GM15510 (cell line): ENCODE data around the gene CARD10.

Source experiments
- POLR2A ChIP-seq: IDR thresholded peaks from 3 replicates; pipeline ENCODE4 v1.6.1; 2011; ENCODE audit warnings: borderline replicate concordance; ENCODE audit not compliant: insufficient read length; ENCODE audit errors: extremely low read depth

The CARD10 gene

DNA sequence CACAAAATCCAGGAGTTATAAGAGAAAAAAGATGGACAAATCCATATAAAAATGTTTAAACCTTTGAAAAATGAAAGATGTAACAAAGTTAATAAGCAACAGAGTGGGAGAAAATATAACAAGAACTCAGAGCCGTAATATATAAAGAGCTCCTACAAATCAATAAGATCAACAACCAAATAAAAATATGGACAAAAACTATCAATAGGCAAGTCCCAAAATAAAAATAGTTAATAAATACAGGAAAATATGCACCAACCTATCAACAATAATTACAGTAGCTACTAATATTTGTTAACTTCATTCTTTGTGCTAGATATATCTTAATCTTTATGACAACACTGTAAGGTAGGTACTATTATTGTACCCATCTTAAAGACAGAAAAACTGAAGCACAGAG lies 2.8 kb downstream of the CARD10 start:
- TF ChIP-seq POLR2A, result no peak

DNA sequence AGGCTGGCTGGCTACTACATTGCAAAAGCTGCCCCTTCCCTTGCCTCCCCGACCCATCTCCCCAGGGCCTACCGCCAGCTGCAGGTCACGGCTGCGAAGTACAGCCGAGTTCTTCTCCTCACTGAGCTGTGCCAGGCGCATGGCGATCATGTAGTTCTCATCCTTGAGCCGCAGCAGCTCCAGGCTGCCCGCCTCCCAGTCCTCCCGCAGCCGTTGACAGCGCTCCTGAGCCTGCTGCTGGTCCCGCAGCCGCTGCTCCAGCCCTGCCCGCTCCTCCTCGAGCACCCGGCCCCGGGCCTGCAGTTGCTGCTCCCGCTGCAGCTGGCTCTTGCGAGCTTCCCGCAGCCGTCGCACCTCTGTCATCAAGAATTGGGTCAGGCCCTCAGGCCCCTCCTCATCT lies 3.3 kb downstream of the CARD10 start:
- no peak for TF ChIP-seq POLR2A

DNA sequence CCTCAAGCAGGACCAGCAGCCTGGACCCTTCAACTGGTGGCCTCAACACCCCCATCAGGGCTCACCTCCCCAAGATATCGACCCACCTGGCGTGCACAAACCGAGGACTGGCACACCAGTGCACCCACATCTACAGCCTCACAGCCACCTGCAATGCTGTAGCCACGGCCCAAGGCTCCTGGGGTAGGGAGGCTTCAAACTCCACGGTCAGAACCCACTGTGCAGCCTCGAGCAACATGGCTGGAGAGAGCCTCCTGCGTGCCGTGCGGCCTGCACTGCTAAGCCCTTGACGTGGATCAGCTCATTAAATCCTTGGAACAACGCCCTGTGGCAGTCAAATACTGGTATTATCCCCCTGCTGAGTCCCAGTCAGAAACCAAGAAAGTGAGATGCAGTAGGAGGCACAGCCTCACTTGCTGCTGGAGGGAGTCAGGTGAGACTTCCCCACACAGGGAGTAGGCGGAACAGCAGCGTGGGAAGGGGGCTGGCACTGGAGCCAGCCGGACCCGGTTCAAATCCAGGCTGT lies 4.6 kb downstream of the CARD10 start:
- TF ChIP-seq POLR2A, result no peak

GRCh38 chr22:37511395-37512104 lies 7.7 kb downstream of the CARD10 start:
- TF ChIP-seq POLR2A, result no peak

GRCh38 chr22:37510091-37510490 lies 9.1 kb downstream of the CARD10 start:
- no peak for TF ChIP-seq POLR2A

DNA sequence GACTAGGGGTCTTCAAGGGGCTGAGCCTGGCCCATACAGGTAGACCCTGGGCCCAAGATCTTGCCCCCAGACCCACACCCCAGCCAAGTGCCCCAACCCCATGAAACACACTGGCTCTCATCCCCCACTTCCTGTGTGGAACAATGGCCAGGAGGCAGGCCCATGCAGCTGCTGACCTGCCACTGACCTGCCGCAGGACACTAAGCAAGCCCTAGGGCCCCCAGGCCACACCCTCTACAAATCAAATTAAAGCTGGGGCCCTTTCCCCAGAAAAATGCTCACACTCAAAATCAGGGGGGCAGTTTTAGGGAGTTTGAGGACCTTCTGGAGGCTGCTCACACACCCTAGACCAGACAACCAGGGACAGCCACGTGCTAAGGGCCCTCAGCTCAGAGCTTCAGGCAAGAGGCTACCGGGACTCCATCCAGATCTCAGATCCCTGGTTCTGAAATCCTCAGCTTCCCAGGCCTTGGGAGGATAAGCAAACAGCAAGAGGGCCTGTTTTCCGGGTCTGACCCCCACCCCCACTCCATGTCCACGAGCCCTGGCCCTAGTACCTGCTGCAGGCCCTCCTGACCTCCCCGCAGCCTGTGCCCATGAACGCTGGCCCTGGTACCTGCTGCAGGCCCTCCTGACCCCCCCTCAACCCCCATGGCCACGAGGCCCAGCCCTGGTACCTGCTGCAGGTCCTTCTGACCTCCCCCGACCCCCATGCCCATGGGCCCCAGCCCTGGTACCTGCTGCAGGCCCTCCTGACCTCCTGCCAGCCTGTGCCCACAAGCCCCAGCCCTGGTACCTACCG lies 10.0 kb downstream of the CARD10 start:
- TF ChIP-seq POLR2A, result no peak

DNA sequence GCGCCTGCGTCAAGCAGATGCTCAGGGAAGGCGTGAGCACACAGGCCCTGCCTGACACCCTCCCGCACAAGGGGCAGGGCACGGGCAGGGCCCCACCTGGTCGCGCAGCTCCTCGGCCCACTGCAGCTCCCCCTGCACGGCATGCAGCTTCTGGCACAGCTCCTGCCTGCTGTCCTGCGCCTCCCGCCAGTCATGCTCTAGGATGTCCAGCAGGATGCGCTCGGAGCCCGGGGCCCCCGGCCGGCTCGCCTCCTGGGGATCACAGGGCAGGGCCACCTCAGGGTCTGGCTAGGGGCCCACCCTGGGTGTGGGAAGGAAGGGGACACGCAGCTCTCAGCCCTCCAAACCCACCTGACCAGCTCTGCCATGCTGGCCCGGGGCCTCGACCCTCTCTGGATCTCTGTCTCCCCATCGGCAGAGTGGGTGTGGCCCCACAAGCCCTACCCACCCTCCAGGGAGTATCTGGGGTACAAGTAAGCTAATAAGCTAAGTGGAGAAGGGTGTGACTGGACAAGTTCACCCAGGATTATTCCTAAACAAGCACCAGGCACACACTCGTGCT lies 10.7 kb downstream of the CARD10 start:
- TF ChIP-seq POLR2A, result no peak

DNA sequence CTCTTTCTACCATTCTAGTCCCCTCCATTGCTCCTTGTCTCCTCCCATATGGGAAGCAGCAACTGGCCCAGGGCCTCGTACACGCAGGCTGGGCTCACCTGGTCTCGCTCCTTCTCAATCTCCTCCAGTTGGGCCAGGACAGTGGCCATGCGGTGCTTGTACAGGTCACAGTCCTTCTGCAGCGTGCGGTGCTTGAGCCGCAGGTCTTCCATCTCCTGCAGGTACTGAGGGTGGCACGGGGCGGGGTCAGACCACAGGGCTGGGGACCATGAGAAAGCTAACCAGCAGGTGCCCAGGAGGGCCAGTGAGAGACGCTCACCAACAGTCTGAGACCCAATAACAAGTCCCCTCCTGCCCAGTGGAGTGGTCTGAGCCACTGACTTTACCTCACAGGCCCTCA lies 11.5 kb downstream of the CARD10 start:
- TF ChIP-seq POLR2A, result no peak

DNA sequence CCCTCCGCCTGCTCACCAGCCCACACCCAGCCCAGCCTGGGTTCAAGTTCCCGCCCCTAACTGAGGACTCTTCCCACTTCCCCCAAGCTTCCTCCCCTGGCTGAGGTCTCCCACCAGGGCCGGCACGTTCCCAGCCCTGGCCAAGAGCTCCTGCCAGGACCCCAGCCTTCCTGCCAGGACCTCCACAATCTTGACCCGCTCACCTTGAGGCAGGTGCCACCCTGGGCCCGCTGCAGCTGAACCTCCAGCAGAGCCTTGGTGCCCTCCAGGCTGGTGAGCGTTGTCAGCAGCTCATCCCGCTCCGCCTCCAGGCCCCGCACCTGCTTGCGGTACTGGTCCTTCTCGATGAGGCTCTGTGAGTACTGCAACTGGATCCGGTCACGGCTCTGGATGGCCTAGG lies 13.2 kb downstream of the CARD10 start:
- no peak for TF ChIP-seq POLR2A

- TF ChIP-seq POLR2A, result no peak
Measured at GRCh38 chr22:37505565-37505964, 13.7 kb downstream of the CARD10 start.

DNA sequence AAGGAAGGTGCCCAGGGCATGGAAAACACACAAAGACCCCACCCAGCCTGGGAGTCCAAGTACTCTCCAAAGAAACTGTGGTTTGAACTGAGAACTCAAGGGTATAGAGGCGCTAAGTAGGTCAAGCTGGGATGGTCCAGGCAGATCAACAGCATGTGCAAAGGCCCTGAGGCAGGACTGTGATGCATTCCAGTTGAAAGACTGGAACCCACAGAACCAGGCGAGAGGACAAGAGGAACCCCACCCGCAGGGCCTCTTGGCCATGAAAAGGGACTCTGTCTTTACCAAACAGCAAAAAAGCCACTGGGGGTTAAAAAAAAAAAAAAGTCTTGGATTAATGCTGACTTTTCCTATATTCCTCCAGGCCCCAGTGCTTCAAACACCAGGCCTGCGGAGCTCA lies 14.3 kb downstream of the CARD10 start:
- no peak for TF ChIP-seq POLR2A

DNA sequence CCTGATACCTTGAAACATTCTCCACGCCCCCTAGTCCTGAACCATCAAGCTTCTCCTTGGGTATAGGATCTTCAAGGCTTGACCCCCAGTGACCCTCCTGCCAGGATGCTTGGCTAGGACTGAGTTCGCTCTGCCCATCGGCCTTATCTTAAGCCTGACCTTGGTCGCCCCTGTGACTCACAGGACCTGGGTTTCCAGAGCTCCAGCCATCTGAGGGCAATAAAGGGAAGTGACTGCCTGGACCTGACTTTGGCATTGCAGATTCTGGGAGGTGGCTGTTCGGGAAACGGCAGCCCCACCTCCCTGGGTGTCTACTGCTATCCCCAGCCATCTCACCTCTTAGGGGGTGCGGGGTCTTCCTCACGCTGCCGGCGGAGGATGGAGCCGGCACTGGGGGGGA lies 15.4 kb downstream of the CARD10 start:
- no peak for TF ChIP-seq POLR2A

DNA sequence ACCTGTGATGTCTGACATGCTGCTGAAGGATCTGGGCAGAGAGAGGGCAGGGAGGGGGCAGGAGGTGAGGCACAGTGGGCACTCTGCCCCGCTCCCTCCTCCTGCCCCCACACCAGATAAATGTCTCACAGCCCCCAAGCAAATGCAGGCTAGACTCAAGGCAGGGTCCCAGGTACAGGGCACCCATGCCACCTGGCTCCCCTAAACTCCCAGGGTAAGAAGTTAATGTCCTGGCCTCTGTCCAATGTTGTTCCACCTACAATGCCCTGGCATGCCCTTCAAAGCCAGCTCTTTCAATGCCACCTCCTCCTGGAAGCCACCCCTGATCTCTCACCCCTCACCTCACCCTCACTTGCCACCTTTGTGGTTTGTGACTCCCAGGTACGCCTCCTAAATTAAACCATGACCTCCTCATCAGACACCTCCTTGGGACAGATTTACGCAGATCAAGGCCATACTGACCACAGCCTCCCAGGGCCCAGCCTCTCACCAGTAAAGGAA lies 16.0 kb downstream of the CARD10 start:
- no peak for TF ChIP-seq POLR2A

- TF ChIP-seq POLR2A, result no peak
Measured at GRCh38 chr22:37502342-37503182, 16.7 kb downstream of the CARD10 start.
